Transverse colon (tissue), 4 donors: ENCODE data around the gene ARHGEF10L.

Experiments
- EP300 ChIP-seq: sonication (generic); formaldehyde crosslinking; IDR thresholded peaks from one replicate; pipeline ENCODE4 v1.6.1; 2017; ENCODE audit warnings: antibody characterized with exemption, low read depth
- POLR2AphosphoS5 ChIP-seq, 3 donors: sonication (generic); formaldehyde crosslinking; IDR thresholded peaks; one replicate each; pipeline ENCODE4 v1.6.1; 2016; ENCODE audit warnings: antibody characterized with exemption in 3 of 3
- TF ChIP-seq, protein P1 (sequence below), 5 experiments: fragments of 200-600 bp in 3 of 5; fragments of 450-650 bp in 2 of 5; sonication (generic) in 3 of 5; IDR thresholded peaks; 1 replicate in 2 of 5; 2 replicates in 3 of 5; pipeline ENCODE4 v1.5.1; 2016 to 2017; ENCODE audit warnings: antibody characterized with exemption in 5 of 5, inconsistent platforms in 3 of 5, mild to moderate bottlenecking in 2 of 5, moderate library complexity in 1 of 5

DNA sequence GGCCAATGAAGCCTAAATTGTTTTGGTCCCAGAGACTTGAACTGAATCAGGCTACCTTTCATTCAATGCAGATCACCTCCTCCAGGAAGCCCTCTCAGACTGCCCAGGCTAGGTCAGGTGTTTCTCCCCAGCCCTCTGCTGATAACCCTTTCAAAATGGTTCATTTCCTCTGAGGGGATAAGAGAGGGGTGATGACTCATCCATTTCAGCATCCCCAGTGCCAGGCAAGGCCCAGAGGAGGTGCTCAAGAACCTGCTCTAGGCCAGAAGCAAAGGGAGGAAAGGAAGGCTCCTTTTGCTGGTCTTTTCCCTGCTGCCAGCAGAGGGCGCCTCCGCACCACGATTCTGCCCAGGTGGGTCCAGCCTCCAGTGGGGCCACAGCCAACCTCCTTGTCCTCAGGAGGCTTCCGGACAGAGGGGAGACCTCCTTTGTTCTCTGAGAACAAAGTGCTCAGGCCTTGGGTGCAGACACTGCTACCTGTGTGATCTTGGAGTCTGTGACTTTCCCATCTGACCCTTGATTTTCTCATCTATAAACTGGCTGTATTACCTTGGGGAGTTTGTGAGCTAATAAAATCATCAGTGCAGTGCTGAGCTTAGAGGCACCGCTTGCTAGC is 45.3 kb upstream of the ARHGEF10L start:
- TF ChIP-seq POLR2AphosphoS5 (IDR thresholded peaks at IDR 0.05), result no peak
- TF ChIP-seq, protein P1, sequence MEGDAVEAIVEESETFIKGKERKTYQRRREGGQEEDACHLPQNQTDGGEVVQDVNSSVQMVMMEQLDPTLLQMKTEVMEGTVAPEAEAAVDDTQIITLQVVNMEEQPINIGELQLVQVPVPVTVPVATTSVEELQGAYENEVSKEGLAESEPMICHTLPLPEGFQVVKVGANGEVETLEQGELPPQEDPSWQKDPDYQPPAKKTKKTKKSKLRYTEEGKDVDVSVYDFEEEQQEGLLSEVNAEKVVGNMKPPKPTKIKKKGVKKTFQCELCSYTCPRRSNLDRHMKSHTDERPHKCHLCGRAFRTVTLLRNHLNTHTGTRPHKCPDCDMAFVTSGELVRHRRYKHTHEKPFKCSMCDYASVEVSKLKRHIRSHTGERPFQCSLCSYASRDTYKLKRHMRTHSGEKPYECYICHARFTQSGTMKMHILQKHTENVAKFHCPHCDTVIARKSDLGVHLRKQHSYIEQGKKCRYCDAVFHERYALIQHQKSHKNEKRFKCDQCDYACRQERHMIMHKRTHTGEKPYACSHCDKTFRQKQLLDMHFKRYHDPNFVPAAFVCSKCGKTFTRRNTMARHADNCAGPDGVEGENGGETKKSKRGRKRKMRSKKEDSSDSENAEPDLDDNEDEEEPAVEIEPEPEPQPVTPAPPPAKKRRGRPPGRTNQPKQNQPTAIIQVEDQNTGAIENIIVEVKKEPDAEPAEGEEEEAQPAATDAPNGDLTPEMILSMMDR (IDR thresholded peaks at IDR 0.05), result peak; percentile 79 to 89 (median 86)
- TF ChIP-seq EP300, result no peak
